Neural cell (in vitro differentiated cells): ENCODE measurements around the gene GPATCH2L. TPM values are rescaled to one million over a fixed set of nuclear protein-coding genes. Genes with fewer than 3 reads are reported as not detected.

Experiments
- H2AFZ ChIP-seq: fragments of 200-600, 300-800 bp; sonication (generic), shearing (Covaris generic); 2 replicates; pipeline ENCODE4 v1.6.0; 2014; ENCODE audit warnings: low read depth, mild to moderate bottlenecking, antibody characterized with exemption, low read length, moderate library complexity
- H3F3A ChIP-seq: fragments of 200-600 bp; shearing (Covaris generic); 2 replicates; pipeline ENCODE4 v1.6.1; 2016; ENCODE audit warnings: mild to moderate bottlenecking, moderate library complexity, mixed read lengths, antibody characterized with exemption, low read length; ENCODE audit not compliant: insufficient read depth, poor library complexity, severe bottlenecking
- H3K27ac ChIP-seq: fragments of 200-600, 300-800 bp; sonication (generic), shearing (Covaris generic); 2 replicates; pipeline ENCODE4 v1.5.1; 2014; ENCODE audit warnings: mild to moderate bottlenecking, low read length, moderate library complexity
- H3K27me3 ChIP-seq: fragments of 300-800, 200-600 bp; sonication (generic), shearing (Covaris generic); 2 replicates; pipeline ENCODE4 v1.6.0; 2014; ENCODE audit warnings: mild to moderate bottlenecking, low read depth, low read length, moderate library complexity; ENCODE audit not compliant: insufficient read depth
- H3K36me3 ChIP-seq: fragments of 300-800, 200-600 bp; sonication (generic), shearing (Covaris generic); 2 replicates; pipeline ENCODE4 v1.5.1; 2014; ENCODE audit warnings: mild to moderate bottlenecking, antibody characterized with exemption, low read length, moderate library complexity; ENCODE audit not compliant: insufficient read depth
- H3K4me2 ChIP-seq: fragments of 300-800, 200-600 bp; sonication (generic), shearing (Covaris generic); 2 replicates; pipeline ENCODE4 v1.6.0; 2014; ENCODE audit warnings: mild to moderate bottlenecking, low read length
- H3K4me3 ChIP-seq: fragments of 300-800, 200-600 bp; sonication (generic), shearing (Covaris generic); 2 replicates; pipeline ENCODE4 v1.5.1; 2014; ENCODE audit warnings: mild to moderate bottlenecking, low read length, moderate library complexity
- H3K79me2 ChIP-seq: fragments of 200-600 bp; shearing (Covaris generic); replicated peaks from 2 replicates; pipeline ENCODE4 v1.6.0; 2014; ENCODE audit warnings: mild to moderate bottlenecking, low read length, moderate library complexity; ENCODE audit not compliant: insufficient read depth
- H3K9ac ChIP-seq: fragments of 300-800, 200-600 bp; sonication (generic), shearing (Covaris generic); 2 replicates; pipeline ENCODE4 v1.6.1; 2016; ENCODE audit warnings: mild to moderate bottlenecking, low read length, mixed read lengths
- H3K9me2 ChIP-seq: fragments of 200-600 bp; shearing (Covaris generic); 2 replicates; pipeline ENCODE4 v1.6.1; 2016; ENCODE audit warnings: mild to moderate bottlenecking, low read length, mixed read lengths; ENCODE audit not compliant: insufficient read depth
- H3K9me3 ChIP-seq: fragments of 200-600, 300-800 bp; sonication (generic), shearing (Covaris generic); 2 replicates; pipeline ENCODE4 v1.6.1; 2016; ENCODE audit warnings: mild to moderate bottlenecking, mixed run types, low read length, moderate library complexity, mixed read lengths
- H4K20me1 ChIP-seq: fragments of 200-600 bp; shearing (Covaris generic); 2 replicates; pipeline ENCODE4 v1.6.1; 2016; ENCODE audit warnings: mild to moderate bottlenecking, mixed run types; ENCODE audit not compliant: insufficient read depth
- EP300 ChIP-seq: fragments of 450-650 bp; conservative IDR thresholded peaks from 2 replicates; pipeline ENCODE4 v1.6.1; 2014; ENCODE audit warnings: antibody characterized with exemption, mild to moderate bottlenecking, moderate library complexity; ENCODE audit not compliant: poor library complexity, severe bottlenecking
- EZH2 ChIP-seq: fragments of 200-600, 300-800 bp; shearing (Covaris generic), sonication (generic); IDR thresholded peaks from 2 replicates; pipeline ENCODE4 v1.6.1; 2014; ENCODE audit warnings: antibody characterized with exemption, low read length, borderline replicate concordance, mild to moderate bottlenecking; ENCODE audit not compliant: insufficient read depth, poor library complexity, severe bottlenecking
- MXI1 ChIP-seq: fragments of 450-650 bp; conservative IDR thresholded peaks from 2 replicates; pipeline ENCODE4 v1.6.1; 2014; ENCODE audit warnings: antibody characterized with exemption, mild to moderate bottlenecking; ENCODE audit not compliant: poor library complexity, severe bottlenecking
- POLR2AphosphoS5 ChIP-seq: IDR thresholded peaks from 2 replicates; pipeline ENCODE4 v1.6.1; 2012
- RAD21 ChIP-seq: fragments of 450-650 bp; conservative IDR thresholded peaks from 2 replicates; pipeline ENCODE4 v1.6.1; 2014; ENCODE audit warnings: antibody characterized with exemption, mild to moderate bottlenecking, moderate library complexity
- SMC3 ChIP-seq: fragments of 450-650 bp; conservative IDR thresholded peaks from 2 replicates; pipeline ENCODE4 v1.6.1; 2014; ENCODE audit warnings: antibody characterized with exemption, mild to moderate bottlenecking, moderate library complexity; ENCODE audit not compliant: poor library complexity
- TAF1 ChIP-seq: IDR thresholded peaks from 2 replicates; pipeline ENCODE4 v1.6.1; 2012; ENCODE audit warnings: low read depth
- polyA plus RNA-seq: library from polyadenylated mRNA; depleted of rRNA; stranded (reverse); fragments of >200 nt; gene quantifications from 2 replicates; pipeline ENCODE4 v1.2.3, GENCODE V29; 2014
- TF ChIP-seq, protein P1 (sequence below): fragments of 450-650 bp; IDR thresholded peaks from 2 replicates; pipeline ENCODE4 v1.5.1; 2014; ENCODE audit warnings: antibody characterized with exemption, mild to moderate bottlenecking, moderate library complexity; ENCODE audit not compliant: poor library complexity, severe bottlenecking
- TF ChIP-seq, protein P2 (sequence below): IDR thresholded peaks from 2 replicates; pipeline ENCODE4 v1.6.1; 2012; ENCODE audit warnings: borderline replicate concordance

The GPATCH2L gene
- polyA plus RNA-seq, 1 donor from 2014 or later = 49.6 TPM

DNA sequence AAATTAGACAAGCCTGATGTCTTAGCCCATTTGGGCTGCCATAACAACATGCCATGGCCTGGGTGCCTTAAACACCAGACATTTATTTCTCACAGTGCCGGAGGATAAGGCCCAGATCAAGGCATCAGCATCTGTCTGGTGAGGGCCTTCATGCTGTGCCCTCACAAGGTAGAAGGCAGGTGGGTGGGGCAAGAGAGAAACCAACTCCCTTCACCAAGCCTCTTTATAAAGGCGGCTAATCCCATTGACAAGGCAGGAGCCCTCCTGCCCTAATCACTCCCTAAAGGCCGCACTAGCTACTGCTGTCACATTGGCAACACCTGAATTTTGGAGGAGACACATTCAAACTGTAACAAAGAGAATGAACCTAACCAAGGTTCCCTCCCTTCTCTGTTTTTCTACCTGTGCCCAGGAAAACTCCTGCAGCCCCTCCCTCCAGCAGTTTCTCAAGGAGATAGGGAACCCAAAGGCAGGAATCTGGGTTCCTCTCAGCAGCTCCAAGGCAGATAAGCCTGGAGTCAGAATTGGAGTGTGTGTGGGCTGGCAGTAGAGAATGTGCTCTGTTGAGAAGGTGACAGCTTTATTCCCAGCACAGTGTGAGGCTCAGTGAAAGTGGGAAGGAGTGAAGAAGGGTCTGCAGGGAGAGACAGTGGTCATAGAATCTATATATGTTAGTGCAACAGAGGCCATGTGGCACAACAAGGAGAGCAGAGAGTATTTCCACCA, 21.7 kb upstream of the GPATCH2L start:
- Histone ChIP-seq H3K9ac (no peak overlapping the region), H3K9me3 (no peaks in the 10 kb centered on the region), H3F3A (no peaks in the 10 kb centered on the region), H3K9me2 (no peaks in the 10 kb centered on the region), H2AFZ (no peak overlapping the region), H3K36me3 (no peaks in the 10 kb centered on the region), H3K4me3 (no peak overlapping the region), H3K79me2 (no peaks in the 10 kb centered on the region), H3K4me2 (no peak overlapping the region), H3K27ac (no peak overlapping the region), H4K20me1 (no peaks in the 10 kb centered on the region), H3K27me3 (peaks cover 31% of the 10 kb centered on the region)
- TF ChIP-seq, protein P1, sequence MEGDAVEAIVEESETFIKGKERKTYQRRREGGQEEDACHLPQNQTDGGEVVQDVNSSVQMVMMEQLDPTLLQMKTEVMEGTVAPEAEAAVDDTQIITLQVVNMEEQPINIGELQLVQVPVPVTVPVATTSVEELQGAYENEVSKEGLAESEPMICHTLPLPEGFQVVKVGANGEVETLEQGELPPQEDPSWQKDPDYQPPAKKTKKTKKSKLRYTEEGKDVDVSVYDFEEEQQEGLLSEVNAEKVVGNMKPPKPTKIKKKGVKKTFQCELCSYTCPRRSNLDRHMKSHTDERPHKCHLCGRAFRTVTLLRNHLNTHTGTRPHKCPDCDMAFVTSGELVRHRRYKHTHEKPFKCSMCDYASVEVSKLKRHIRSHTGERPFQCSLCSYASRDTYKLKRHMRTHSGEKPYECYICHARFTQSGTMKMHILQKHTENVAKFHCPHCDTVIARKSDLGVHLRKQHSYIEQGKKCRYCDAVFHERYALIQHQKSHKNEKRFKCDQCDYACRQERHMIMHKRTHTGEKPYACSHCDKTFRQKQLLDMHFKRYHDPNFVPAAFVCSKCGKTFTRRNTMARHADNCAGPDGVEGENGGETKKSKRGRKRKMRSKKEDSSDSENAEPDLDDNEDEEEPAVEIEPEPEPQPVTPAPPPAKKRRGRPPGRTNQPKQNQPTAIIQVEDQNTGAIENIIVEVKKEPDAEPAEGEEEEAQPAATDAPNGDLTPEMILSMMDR = no peak
- TF ChIP-seq EZH2 = no peak
- no peak for TF ChIP-seq EP300
- no peak for TF ChIP-seq MXI1
- no peak for TF ChIP-seq POLR2AphosphoS5
- TF ChIP-seq SMC3 = no peak
- TF ChIP-seq, protein P2, sequence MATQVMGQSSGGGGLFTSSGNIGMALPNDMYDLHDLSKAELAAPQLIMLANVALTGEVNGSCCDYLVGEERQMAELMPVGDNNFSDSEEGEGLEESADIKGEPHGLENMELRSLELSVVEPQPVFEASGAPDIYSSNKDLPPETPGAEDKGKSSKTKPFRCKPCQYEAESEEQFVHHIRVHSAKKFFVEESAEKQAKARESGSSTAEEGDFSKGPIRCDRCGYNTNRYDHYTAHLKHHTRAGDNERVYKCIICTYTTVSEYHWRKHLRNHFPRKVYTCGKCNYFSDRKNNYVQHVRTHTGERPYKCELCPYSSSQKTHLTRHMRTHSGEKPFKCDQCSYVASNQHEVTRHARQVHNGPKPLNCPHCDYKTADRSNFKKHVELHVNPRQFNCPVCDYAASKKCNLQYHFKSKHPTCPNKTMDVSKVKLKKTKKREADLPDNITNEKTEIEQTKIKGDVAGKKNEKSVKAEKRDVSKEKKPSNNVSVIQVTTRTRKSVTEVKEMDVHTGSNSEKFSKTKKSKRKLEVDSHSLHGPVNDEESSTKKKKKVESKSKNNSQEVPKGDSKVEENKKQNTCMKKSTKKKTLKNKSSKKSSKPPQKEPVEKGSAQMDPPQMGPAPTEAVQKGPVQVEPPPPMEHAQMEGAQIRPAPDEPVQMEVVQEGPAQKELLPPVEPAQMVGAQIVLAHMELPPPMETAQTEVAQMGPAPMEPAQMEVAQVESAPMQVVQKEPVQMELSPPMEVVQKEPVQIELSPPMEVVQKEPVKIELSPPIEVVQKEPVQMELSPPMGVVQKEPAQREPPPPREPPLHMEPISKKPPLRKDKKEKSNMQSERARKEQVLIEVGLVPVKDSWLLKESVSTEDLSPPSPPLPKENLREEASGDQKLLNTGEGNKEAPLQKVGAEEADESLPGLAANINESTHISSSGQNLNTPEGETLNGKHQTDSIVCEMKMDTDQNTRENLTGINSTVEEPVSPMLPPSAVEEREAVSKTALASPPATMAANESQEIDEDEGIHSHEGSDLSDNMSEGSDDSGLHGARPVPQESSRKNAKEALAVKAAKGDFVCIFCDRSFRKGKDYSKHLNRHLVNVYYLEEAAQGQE = no peak
- no peak for TF ChIP-seq TAF1
- TF ChIP-seq RAD21 = no peak

DNA sequence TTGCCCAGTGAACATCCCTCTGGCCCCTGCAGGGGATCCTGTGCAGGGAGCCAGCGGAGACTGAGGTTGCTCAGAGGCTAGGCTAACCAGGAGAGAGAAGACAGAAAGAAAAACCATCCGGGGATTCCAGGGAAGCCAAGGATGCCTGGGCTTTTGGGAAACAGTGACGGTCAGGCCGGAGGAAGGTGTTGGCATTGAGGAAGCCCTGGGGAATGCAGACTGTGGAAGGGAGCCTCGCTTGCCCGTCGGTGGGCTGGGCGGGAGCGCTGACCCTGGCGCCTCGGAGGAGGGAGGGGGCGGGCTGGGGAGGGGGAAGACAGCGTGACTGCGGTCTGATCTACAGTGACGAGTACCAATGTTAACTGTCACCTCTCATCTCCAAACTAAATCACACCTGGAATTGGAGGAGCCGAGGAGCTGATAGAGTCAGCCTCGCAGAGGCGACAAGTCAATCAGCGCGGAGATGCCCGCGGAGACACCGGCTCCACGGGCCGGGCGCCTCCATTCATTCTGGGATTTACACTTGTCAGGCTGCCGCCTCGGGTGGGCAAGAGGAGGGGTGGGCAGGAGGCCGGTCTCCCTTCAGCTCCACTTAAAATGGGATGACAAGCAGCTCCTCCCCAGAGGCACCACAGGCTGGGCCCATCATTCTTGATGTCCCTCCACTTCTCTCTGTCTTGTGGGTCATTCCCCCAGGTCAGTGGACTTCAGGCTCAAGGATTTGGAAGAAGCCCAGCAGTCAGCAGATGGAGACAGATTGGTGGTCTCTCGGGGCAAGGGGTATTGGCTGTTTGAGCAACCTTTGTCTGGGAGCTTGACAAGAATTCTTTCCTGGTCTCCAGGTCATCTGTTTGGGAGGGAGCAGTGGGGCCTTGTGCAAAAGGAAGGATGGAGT, 20.4 kb upstream of the GPATCH2L start:
- TF ChIP-seq, protein P2 = no peak
- TF ChIP-seq, protein P1 = no peak
- TF ChIP-seq RAD21 = no peak
- no peak for TF ChIP-seq POLR2AphosphoS5
- no peak for TF ChIP-seq EZH2
- no peak for TF ChIP-seq EP300
- TF ChIP-seq MXI1 = no peak
- no peak for TF ChIP-seq SMC3
- no peak for TF ChIP-seq TAF1
- H3K36me3 ChIP-seq = no peaks in the 10 kb centered on the region
- no peaks in the 10 kb centered on the region for H4K20me1 ChIP-seq
- no peaks in the 10 kb centered on the region for H3K79me2 ChIP-seq
- no peak overlapping the region for H3K4me3 ChIP-seq
- H3K27me3 ChIP-seq = peaks cover 40% of the 10 kb centered on the region
- H2AFZ ChIP-seq = no peak overlapping the region
- no peaks in the 10 kb centered on the region for H3K9me2 ChIP-seq
- no peaks in the 10 kb centered on the region for H3K9me3 ChIP-seq
- H3K4me2 ChIP-seq = no peak overlapping the region
- no peaks in the 10 kb centered on the region for H3F3A ChIP-seq
- no peak overlapping the region for H3K9ac ChIP-seq
- H3K27ac ChIP-seq = no peak overlapping the region
